Neural cell (in vitro differentiated cells): ENCODE data around the gene RD3L. TPM values are rescaled to one million over a fixed set of nuclear protein-coding genes. Genes with fewer than 3 reads are reported as not detected.

ENCODE experiments used
- H2AFZ ChIP-seq: fragments of 200-600, 300-800 bp; sonication (generic), shearing (Covaris generic); 2 replicates; pipeline ENCODE4 v1.6.0; 2014; ENCODE audit warnings: low read depth, mild to moderate bottlenecking, antibody characterized with exemption, low read length, moderate library complexity
- H3F3A ChIP-seq: fragments of 200-600 bp; shearing (Covaris generic); 2 replicates; pipeline ENCODE4 v1.6.1; 2016; ENCODE audit warnings: mild to moderate bottlenecking, moderate library complexity, mixed read lengths, antibody characterized with exemption, low read length; ENCODE audit not compliant: insufficient read depth, poor library complexity, severe bottlenecking
- H3K27ac ChIP-seq: fragments of 200-600, 300-800 bp; sonication (generic), shearing (Covaris generic); 2 replicates; pipeline ENCODE4 v1.5.1; 2014; ENCODE audit warnings: mild to moderate bottlenecking, low read length, moderate library complexity
- H3K27me3 ChIP-seq: fragments of 300-800, 200-600 bp; sonication (generic), shearing (Covaris generic); 2 replicates; pipeline ENCODE4 v1.6.0; 2014; ENCODE audit warnings: mild to moderate bottlenecking, low read depth, low read length, moderate library complexity; ENCODE audit not compliant: insufficient read depth
- H3K36me3 ChIP-seq: fragments of 300-800, 200-600 bp; sonication (generic), shearing (Covaris generic); 2 replicates; pipeline ENCODE4 v1.5.1; 2014; ENCODE audit warnings: mild to moderate bottlenecking, antibody characterized with exemption, low read length, moderate library complexity; ENCODE audit not compliant: insufficient read depth
- H3K4me2 ChIP-seq: fragments of 300-800, 200-600 bp; sonication (generic), shearing (Covaris generic); 2 replicates; pipeline ENCODE4 v1.6.0; 2014; ENCODE audit warnings: mild to moderate bottlenecking, low read length
- H3K4me3 ChIP-seq: fragments of 300-800, 200-600 bp; sonication (generic), shearing (Covaris generic); 2 replicates; pipeline ENCODE4 v1.5.1; 2014; ENCODE audit warnings: mild to moderate bottlenecking, low read length, moderate library complexity
- H3K79me2 ChIP-seq: fragments of 200-600 bp; shearing (Covaris generic); replicated peaks from 2 replicates; pipeline ENCODE4 v1.6.0; 2014; ENCODE audit warnings: mild to moderate bottlenecking, low read length, moderate library complexity; ENCODE audit not compliant: insufficient read depth
- H3K9ac ChIP-seq: fragments of 300-800, 200-600 bp; sonication (generic), shearing (Covaris generic); 2 replicates; pipeline ENCODE4 v1.6.1; 2016; ENCODE audit warnings: mild to moderate bottlenecking, low read length, mixed read lengths
- H3K9me2 ChIP-seq: fragments of 200-600 bp; shearing (Covaris generic); 2 replicates; pipeline ENCODE4 v1.6.1; 2016; ENCODE audit warnings: mild to moderate bottlenecking, low read length, mixed read lengths; ENCODE audit not compliant: insufficient read depth
- H3K9me3 ChIP-seq: fragments of 200-600, 300-800 bp; sonication (generic), shearing (Covaris generic); 2 replicates; pipeline ENCODE4 v1.6.1; 2016; ENCODE audit warnings: mild to moderate bottlenecking, mixed run types, low read length, moderate library complexity, mixed read lengths
- H4K20me1 ChIP-seq: fragments of 200-600 bp; shearing (Covaris generic); 2 replicates; pipeline ENCODE4 v1.6.1; 2016; ENCODE audit warnings: mild to moderate bottlenecking, mixed run types; ENCODE audit not compliant: insufficient read depth
- EP300 ChIP-seq: fragments of 450-650 bp; conservative IDR thresholded peaks from 2 replicates; pipeline ENCODE4 v1.6.1; 2014; ENCODE audit warnings: antibody characterized with exemption, mild to moderate bottlenecking, moderate library complexity; ENCODE audit not compliant: poor library complexity, severe bottlenecking
- EZH2 ChIP-seq: fragments of 200-600, 300-800 bp; shearing (Covaris generic), sonication (generic); IDR thresholded peaks from 2 replicates; pipeline ENCODE4 v1.6.1; 2014; ENCODE audit warnings: antibody characterized with exemption, low read length, borderline replicate concordance, mild to moderate bottlenecking; ENCODE audit not compliant: insufficient read depth, poor library complexity, severe bottlenecking
- MXI1 ChIP-seq: fragments of 450-650 bp; conservative IDR thresholded peaks from 2 replicates; pipeline ENCODE4 v1.6.1; 2014; ENCODE audit warnings: antibody characterized with exemption, mild to moderate bottlenecking; ENCODE audit not compliant: poor library complexity, severe bottlenecking
- POLR2AphosphoS5 ChIP-seq: IDR thresholded peaks from 2 replicates; pipeline ENCODE4 v1.6.1; 2012
- RAD21 ChIP-seq: fragments of 450-650 bp; conservative IDR thresholded peaks from 2 replicates; pipeline ENCODE4 v1.6.1; 2014; ENCODE audit warnings: antibody characterized with exemption, mild to moderate bottlenecking, moderate library complexity
- SMC3 ChIP-seq: fragments of 450-650 bp; conservative IDR thresholded peaks from 2 replicates; pipeline ENCODE4 v1.6.1; 2014; ENCODE audit warnings: antibody characterized with exemption, mild to moderate bottlenecking, moderate library complexity; ENCODE audit not compliant: poor library complexity
- TAF1 ChIP-seq: IDR thresholded peaks from 2 replicates; pipeline ENCODE4 v1.6.1; 2012; ENCODE audit warnings: low read depth
- polyA plus RNA-seq: library from polyadenylated mRNA; depleted of rRNA; stranded (reverse); fragments of >200 nt; gene quantifications from 2 replicates; pipeline ENCODE4 v1.2.3, GENCODE V29; 2014
- TF ChIP-seq, protein P1 (sequence below): IDR thresholded peaks from 2 replicates; pipeline ENCODE4 v1.6.1; 2012; ENCODE audit warnings: borderline replicate concordance
- TF ChIP-seq, protein P2 (sequence below): fragments of 450-650 bp; IDR thresholded peaks from 2 replicates; pipeline ENCODE4 v1.5.1; 2014; ENCODE audit warnings: antibody characterized with exemption, mild to moderate bottlenecking, moderate library complexity; ENCODE audit not compliant: poor library complexity, severe bottlenecking

The RD3L gene
- polyA plus RNA-seq, 1 donor from 2014 or later: 0.69 TPM

DNA sequence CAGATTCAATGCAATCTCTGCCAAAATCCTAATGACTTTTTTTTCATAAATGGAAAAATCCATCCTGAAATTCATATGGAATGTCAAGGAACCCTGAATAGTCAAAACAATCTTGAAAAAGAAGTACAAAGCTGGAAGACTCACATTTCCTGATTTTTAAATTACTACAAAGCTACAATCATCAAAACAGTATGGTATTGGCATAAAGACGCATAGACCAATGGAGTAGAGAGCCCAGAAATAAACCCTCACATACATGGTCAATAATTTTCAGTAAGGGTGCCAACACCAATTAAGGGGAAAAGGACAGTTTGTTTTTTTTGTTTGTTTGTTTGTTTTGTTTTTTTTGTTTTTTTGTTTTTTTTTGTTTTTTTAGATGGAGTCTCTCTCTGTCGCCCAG, 4.6 kb upstream of the RD3L start:
- Histone ChIP-seq H3K4me3 (no peak overlapping the region), H3K9me3 (peaks cover 8% of the 10 kb centered on the region), H3K36me3 (no peaks in the 10 kb centered on the region), H3K9me2 (no peaks in the 10 kb centered on the region), H3K27me3 (no peaks in the 10 kb centered on the region), H2AFZ (no peak overlapping the region), H3K27ac (no peak overlapping the region), H3F3A (no peaks in the 10 kb centered on the region), H3K9ac (no peak overlapping the region), H3K79me2 (no peaks in the 10 kb centered on the region), H4K20me1 (no peaks in the 10 kb centered on the region), H3K4me2 (no peak overlapping the region)
- TF ChIP-seq, protein P1, sequence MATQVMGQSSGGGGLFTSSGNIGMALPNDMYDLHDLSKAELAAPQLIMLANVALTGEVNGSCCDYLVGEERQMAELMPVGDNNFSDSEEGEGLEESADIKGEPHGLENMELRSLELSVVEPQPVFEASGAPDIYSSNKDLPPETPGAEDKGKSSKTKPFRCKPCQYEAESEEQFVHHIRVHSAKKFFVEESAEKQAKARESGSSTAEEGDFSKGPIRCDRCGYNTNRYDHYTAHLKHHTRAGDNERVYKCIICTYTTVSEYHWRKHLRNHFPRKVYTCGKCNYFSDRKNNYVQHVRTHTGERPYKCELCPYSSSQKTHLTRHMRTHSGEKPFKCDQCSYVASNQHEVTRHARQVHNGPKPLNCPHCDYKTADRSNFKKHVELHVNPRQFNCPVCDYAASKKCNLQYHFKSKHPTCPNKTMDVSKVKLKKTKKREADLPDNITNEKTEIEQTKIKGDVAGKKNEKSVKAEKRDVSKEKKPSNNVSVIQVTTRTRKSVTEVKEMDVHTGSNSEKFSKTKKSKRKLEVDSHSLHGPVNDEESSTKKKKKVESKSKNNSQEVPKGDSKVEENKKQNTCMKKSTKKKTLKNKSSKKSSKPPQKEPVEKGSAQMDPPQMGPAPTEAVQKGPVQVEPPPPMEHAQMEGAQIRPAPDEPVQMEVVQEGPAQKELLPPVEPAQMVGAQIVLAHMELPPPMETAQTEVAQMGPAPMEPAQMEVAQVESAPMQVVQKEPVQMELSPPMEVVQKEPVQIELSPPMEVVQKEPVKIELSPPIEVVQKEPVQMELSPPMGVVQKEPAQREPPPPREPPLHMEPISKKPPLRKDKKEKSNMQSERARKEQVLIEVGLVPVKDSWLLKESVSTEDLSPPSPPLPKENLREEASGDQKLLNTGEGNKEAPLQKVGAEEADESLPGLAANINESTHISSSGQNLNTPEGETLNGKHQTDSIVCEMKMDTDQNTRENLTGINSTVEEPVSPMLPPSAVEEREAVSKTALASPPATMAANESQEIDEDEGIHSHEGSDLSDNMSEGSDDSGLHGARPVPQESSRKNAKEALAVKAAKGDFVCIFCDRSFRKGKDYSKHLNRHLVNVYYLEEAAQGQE: no peak
- TF ChIP-seq, protein P2, sequence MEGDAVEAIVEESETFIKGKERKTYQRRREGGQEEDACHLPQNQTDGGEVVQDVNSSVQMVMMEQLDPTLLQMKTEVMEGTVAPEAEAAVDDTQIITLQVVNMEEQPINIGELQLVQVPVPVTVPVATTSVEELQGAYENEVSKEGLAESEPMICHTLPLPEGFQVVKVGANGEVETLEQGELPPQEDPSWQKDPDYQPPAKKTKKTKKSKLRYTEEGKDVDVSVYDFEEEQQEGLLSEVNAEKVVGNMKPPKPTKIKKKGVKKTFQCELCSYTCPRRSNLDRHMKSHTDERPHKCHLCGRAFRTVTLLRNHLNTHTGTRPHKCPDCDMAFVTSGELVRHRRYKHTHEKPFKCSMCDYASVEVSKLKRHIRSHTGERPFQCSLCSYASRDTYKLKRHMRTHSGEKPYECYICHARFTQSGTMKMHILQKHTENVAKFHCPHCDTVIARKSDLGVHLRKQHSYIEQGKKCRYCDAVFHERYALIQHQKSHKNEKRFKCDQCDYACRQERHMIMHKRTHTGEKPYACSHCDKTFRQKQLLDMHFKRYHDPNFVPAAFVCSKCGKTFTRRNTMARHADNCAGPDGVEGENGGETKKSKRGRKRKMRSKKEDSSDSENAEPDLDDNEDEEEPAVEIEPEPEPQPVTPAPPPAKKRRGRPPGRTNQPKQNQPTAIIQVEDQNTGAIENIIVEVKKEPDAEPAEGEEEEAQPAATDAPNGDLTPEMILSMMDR: no peak
- TF ChIP-seq SMC3 (no peak), RAD21 (no peak), POLR2AphosphoS5 (no peak), MXI1 (no peak), EZH2 (no peak), TAF1 (no peak)

GRCh38 chr14:103943673-103944072, 1.3 kb upstream of the RD3L start:
- H3K9me3 ChIP-seq: peaks cover 8% of the 10 kb centered on the region
- H3K4me3 ChIP-seq: no peak overlapping the region
- no peaks in the 10 kb centered on the region for H3K36me3 ChIP-seq
- no peak overlapping the region for H2AFZ ChIP-seq
- H3K9me2 ChIP-seq: no peaks in the 10 kb centered on the region
- no peak overlapping the region for H3K4me2 ChIP-seq
- H3K79me2 ChIP-seq: no peaks in the 10 kb centered on the region
- H4K20me1 ChIP-seq: no peaks in the 10 kb centered on the region
- H3K27me3 ChIP-seq: no peaks in the 10 kb centered on the region
- H3F3A ChIP-seq: no peaks in the 10 kb centered on the region
- no peak overlapping the region for H3K9ac ChIP-seq
- no peak overlapping the region for H3K27ac ChIP-seq
- TF ChIP-seq TAF1 (no peak), EZH2 (no peak)

GRCh38 chr14:103941462-103941861, 867 bp downstream of the RD3L start:
- no peak for TF ChIP-seq EZH2
- no peak for TF ChIP-seq RAD21
- TF ChIP-seq MXI1: no peak
- TF ChIP-seq TAF1: no peak
- TF ChIP-seq, protein P2: no peak
- TF ChIP-seq, protein P1: no peak
- no peak for TF ChIP-seq EP300
- TF ChIP-seq POLR2AphosphoS5: no peak
- TF ChIP-seq SMC3: no peak
- peaks cover under 1% of the 10 kb centered on the region for H3K9me3 ChIP-seq
- H3K79me2 ChIP-seq: no peaks in the 10 kb centered on the region
- H3K36me3 ChIP-seq: no peaks in the 10 kb centered on the region
- no peak overlapping the region for H2AFZ ChIP-seq
- no peaks in the 10 kb centered on the region for H4K20me1 ChIP-seq
- no peak overlapping the region for H3K4me3 ChIP-seq
- no peaks in the 10 kb centered on the region for H3K27me3 ChIP-seq
- H3K27ac ChIP-seq: no peak overlapping the region
- H3F3A ChIP-seq: no peaks in the 10 kb centered on the region
- H3K4me2 ChIP-seq: no peak overlapping the region
- H3K9me2 ChIP-seq: no peaks in the 10 kb centered on the region
- H3K9ac ChIP-seq: no peak overlapping the region
